ENCODE measurements around the gene SENP5.

SENP5 gene

DNA sequence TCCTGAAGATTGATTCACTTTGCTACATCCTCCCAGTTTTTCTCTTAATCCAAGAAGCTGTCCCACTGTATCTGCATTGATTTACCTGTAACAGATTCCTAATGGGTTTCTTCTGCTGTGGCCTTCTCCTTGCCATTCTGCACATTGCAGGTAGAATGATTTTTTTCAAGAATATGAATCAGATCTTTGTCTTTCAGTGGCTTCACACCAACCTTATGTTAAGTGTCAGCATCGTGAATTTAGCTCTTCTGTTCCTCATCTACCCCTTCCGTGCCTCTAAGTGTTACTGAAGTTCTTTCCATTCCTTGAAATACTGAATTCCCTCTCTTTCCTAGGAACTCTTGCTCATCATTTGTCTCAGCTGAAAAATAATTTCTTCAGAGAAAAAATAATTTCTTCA, 7.5 kb downstream of the SENP5 start:
- no peak overlapping the region for H3K27ac ChIP-seq
- TF ChIP-seq ZFX (IDR thresholded peaks at IDR 0.05; ENCODE audit: borderline replicate concordance) = no peak
- TF ChIP-seq, protein P1, sequence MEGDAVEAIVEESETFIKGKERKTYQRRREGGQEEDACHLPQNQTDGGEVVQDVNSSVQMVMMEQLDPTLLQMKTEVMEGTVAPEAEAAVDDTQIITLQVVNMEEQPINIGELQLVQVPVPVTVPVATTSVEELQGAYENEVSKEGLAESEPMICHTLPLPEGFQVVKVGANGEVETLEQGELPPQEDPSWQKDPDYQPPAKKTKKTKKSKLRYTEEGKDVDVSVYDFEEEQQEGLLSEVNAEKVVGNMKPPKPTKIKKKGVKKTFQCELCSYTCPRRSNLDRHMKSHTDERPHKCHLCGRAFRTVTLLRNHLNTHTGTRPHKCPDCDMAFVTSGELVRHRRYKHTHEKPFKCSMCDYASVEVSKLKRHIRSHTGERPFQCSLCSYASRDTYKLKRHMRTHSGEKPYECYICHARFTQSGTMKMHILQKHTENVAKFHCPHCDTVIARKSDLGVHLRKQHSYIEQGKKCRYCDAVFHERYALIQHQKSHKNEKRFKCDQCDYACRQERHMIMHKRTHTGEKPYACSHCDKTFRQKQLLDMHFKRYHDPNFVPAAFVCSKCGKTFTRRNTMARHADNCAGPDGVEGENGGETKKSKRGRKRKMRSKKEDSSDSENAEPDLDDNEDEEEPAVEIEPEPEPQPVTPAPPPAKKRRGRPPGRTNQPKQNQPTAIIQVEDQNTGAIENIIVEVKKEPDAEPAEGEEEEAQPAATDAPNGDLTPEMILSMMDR (IDR thresholded peaks at IDR 0.05) = no peak

DNA sequence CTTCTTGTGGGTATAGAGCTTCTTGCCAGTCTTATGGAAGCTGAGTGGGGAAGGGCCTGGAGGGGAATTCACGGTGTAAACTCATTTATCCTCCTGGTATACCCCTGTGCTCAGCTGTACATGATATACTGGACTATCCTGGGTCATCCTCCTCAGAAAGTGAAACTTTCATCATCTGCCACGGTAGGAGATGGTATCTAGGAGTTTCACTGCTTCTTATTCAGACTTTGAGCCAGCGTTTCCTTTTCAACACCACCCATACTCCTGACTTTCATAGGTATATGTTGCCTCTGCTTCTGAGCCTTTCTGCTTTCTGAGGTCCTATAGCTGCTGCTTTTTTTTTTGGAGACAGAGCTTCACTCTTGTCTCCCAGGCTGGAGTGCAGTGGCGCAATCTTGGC, 15.6 kb downstream of the SENP5 start:
- no peak overlapping the region for H3K27ac ChIP-seq
- TF ChIP-seq, protein P1 (IDR thresholded peaks at IDR 0.05) = no peak
- TF ChIP-seq ZFX (IDR thresholded peaks at IDR 0.05; ENCODE audit: borderline replicate concordance) = no peak

DNA sequence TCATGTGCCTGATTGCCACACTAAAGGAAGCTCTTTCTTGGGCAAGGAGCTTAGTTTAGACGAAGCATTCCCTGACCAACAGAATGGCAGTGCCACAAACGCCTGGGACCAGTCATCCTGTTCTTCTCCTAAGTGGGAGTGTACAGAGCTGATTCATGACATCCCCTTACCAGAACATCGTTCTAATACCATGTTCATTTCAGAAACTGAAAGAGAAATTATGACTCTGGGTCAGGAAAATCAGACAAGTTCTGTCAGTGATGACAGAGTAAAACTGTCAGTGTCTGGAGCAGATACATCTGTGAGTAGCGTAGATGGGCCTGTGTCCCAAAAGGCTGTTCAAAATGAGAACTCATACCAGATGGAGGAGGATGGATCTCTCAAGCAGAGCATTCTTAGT, 18.4 kb downstream of the SENP5 start:
- no peak overlapping the region for H3K27ac ChIP-seq
- TF ChIP-seq, protein P1 (IDR thresholded peaks at IDR 0.05) = no peak
- TF ChIP-seq ZFX (IDR thresholded peaks at IDR 0.05; ENCODE audit: borderline replicate concordance) = no peak

DNA sequence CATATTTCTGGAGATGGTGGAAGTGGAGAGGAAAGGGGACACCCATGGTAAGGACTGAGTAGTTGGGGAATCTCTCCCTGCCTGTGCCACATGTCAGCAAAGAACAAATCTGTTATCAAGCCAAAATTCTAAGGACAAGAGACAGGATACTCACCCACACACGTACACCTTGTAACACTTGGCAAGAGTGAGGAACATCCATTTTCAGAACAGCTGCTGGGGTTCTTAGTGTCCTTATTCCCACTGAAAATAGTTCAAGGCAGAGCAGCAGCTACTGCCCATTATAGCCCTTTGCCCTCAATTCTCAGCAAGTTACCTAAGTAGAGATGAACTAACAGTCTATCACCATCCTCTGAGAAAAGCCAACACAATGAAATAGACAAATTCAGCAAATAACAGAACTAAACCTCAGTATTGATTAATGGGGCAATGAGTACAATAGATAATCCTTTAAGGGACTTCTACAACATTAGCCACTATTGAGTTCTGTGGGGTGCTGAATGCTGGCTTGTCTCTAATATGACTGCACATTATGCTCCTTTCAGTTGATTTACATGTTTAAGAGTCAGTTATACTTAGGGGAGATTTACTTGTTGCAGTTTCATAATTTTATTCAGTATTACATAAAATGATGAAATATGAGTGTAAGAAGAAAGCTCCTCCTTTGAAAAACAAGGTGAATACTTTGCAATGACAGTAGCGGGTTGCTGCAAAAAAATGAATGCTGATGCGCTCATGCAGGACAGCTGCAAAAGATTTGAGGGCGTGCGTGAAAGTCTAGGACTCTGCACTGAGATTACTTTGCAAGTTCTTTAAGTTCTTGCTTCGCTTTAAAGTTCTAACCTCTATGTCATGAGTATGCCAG, 22.4 kb downstream of the SENP5 start:
- TF ChIP-seq, protein P1 (IDR thresholded peaks at IDR 0.05) = no peak
- no peak for TF ChIP-seq ZFX (IDR thresholded peaks at IDR 0.05; ENCODE audit: borderline replicate concordance)
- H3K27ac ChIP-seq = no peak overlapping the region

DNA sequence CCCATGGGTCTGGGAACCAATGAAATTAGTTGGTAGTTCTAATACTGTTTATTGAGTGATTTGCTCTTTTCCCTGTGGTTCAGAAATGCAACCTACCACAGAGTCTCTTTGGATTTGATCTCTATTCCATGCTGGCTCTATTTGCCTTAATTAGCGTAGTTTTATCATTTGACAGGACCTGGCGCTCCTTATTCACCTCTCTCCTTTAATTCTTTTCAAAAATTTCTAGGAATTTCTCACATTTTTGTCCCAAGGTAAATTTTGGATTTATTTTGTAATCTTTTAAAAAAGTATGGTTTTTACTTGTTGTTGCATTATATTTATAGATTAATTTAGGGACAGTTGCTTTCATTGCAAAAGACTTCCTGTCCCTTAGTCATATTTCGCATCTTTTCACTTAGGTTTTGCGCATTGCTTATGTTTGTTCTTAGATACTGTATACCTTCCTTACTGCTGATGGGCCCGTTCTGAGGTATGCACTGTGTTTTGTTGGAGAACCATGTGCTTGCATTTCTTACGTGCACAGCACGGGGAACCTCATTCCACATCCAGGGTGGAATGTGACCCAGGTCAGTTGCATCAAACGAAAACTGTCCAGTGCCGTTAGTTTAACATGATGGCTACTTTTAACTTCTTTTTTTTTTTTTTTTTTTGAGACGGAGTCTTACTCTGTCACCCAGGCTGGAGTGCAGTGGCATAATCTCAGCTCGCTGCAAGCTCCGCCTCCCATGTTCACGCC, 27.0 kb downstream of the SENP5 start:
- TF ChIP-seq, protein P1 (IDR thresholded peaks at IDR 0.05) = no peak
- TF ChIP-seq ZFX (IDR thresholded peaks at IDR 0.05; ENCODE audit: borderline replicate concordance) = no peak
- H3K27ac ChIP-seq = no peak overlapping the region

DNA sequence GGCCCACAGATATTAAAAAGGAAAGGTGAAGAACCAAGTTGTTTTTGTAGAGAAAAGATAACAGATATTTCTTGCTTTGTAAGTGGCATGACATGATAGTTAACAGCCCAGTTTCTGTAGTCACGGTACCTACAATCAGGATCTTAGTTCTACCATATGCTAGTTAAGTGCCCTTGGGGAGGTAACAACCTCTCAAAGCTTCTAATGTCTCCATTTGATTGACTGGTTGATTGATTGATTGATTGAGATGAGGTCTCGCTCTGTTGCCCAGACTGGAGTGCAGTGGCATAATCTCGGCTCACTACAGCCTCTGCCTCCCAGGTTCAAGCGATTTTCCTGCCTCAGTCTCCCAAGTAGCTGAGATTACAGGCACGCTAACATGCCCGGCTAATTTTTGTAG, 28.5 kb downstream of the SENP5 start:
- no peak overlapping the region for H3K27ac ChIP-seq
- TF ChIP-seq, protein P1 (IDR thresholded peaks at IDR 0.05) = no peak
- no peak for TF ChIP-seq ZFX (IDR thresholded peaks at IDR 0.05; ENCODE audit: borderline replicate concordance)

DNA sequence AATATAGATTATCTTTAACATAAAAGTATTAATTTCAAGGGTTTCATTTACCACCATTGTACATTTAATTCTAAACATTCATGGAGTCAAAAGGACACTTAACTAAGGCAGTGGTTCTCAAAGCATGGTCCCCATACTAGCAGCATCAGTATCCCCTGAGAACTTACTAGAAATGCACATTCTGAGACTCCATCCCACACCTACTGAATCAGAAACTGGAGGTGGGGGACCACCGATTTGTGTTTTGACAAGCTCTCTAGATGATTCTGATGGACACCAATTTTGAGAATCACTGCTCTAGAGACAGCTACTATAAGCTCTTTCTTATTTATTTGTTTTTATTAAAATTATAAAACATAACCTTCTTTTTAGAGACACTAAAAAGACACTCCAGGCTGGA, 34.0 kb downstream of the SENP5 start:
- TF ChIP-seq, protein P1 (IDR thresholded peaks at IDR 0.05) = no peak
- TF ChIP-seq ZFX (IDR thresholded peaks at IDR 0.05; ENCODE audit: borderline replicate concordance) = no peak
- no peak overlapping the region for H3K27ac ChIP-seq
